Measurements from ENCODE around the gene KRTAP1-4. TPM values are rescaled to one million over a fixed set of nuclear protein-coding genes. Genes with fewer than 3 reads are reported as not detected.
"Not testable (repeated sequence)": the region's sequence is repeated elsewhere in the genome, so short reads cannot be mapped to it uniquely, and the experiment has no call there.

Gene KRTAP1-4
- total RNA-seq, 1 donor from 2014 or later: not detected

DNA sequence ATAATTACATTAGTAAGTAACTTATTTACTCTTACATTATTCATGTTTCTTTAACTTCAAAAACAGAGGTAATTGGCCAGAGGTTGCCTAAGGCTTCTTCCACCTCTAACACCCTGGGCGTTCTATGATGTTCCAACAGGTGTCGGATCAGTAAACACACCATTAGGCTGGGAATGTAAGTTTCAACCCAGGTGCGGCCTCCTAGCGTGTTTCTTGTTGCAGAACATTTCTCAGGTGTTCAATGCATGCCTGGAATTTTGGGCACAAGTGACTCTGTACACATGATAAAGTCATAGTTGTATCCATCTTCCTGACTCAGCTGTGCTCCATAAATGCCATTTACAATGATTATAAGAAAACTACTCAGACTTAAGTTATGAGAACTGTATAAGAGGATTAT lies 24.0 kb upstream of the KRTAP1-4 start:
- TF ChIP-seq CTCF (IDR thresholded peaks at IDR 0.05): no peak
- H3K27ac Mint-ChIP-seq (ENCODE audit: unreplicated experiment): no peak overlapping the region
- no peak for DNase-seq (ENCODE audit: extremely low spot score, unreplicated experiment)
- no peak overlapping the region for H3K4me3 Mint-ChIP-seq (ENCODE audit: unreplicated experiment)
- H3K27me3 Mint-ChIP-seq (ENCODE audit: unreplicated experiment): no peaks in the 10 kb centered on the region
- H3K4me1 Mint-ChIP-seq (ENCODE audit: unreplicated experiment): peaks cover 11% of the 10 kb centered on the region
- H3K9me3 Mint-ChIP-seq (ENCODE audit: unreplicated experiment): peaks cover 10% of the 10 kb centered on the region
- peaks cover 4% of the 10 kb centered on the region for H3K36me3 Mint-ChIP-seq (ENCODE audit: unreplicated experiment)

GRCh38 chr17:41052566-41052965 lies 22.6 kb upstream of the KRTAP1-4 start:
- no peak for DNase-seq (ENCODE audit: extremely low spot score, unreplicated experiment)
- no peaks in the 10 kb centered on the region for H3K27me3 Mint-ChIP-seq (ENCODE audit: unreplicated experiment)
- H3K4me1 Mint-ChIP-seq (ENCODE audit: unreplicated experiment): peaks cover 23% of the 10 kb centered on the region
- H3K9me3 Mint-ChIP-seq (ENCODE audit: unreplicated experiment): peaks cover 10% of the 10 kb centered on the region
- peaks cover 4% of the 10 kb centered on the region for H3K36me3 Mint-ChIP-seq (ENCODE audit: unreplicated experiment)
- no peak overlapping the region for H3K27ac Mint-ChIP-seq (ENCODE audit: unreplicated experiment)
- no peak for TF ChIP-seq CTCF (IDR thresholded peaks at IDR 0.05)
- H3K4me3 Mint-ChIP-seq (ENCODE audit: unreplicated experiment): no peak overlapping the region

DNA sequence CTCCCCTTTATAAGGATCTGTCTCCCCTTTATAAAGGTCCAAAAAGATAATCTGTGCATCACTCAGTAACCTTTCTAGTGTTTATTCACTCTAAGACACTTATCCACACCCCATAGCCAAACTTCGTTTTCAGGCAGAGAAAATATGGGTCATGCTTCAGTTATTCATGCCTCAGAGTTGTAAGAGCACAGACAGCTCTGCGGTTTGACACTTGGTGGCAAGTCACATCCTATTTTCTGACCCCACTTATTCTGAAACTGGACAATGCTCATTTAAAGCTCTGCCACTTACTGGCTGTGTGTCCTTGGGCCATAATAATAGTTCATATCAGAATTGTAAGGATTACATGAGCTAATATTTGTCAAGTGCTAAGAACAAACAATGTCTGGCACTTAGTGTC lies 19.1 kb upstream of the KRTAP1-4 start:
- Mint-ChIP-seq H3K27me3 (ENCODE audit: unreplicated experiment) (no peaks in the 10 kb centered on the region), H3K4me1 (ENCODE audit: unreplicated experiment) (peaks cover 24% of the 10 kb centered on the region), H3K36me3 (ENCODE audit: unreplicated experiment) (peaks cover 4% of the 10 kb centered on the region), H3K4me3 (ENCODE audit: unreplicated experiment) (no peak overlapping the region), H3K27ac (ENCODE audit: unreplicated experiment) (peak overlapping the region; percentile 87), H3K9me3 (ENCODE audit: unreplicated experiment) (peaks cover 4% of the 10 kb centered on the region)
- no peak for TF ChIP-seq CTCF (IDR thresholded peaks at IDR 0.05)
- no peak for DNase-seq (ENCODE audit: extremely low spot score, unreplicated experiment)

DNA sequence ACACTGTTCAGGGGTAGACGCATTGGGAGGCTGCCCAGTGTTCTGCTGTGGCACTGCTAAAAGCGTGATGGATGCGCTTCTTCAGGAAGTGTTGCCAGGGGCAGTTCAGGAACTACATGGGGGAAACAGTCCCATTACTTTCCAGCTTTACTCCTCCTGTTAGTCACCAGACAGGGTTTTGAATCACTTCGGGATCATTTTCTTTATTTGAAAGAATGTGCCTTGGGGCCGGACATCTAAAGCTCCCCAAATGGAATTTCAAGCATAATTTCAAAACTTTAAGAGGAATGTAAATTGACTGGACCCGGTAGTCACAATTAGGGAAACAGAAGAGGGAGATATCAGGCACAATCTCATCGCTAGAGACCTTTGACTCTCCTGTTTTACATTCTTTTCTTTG lies 18.4 kb upstream of the KRTAP1-4 start:
- Mint-ChIP-seq H3K36me3 (ENCODE audit: unreplicated experiment) (peaks cover 2% of the 10 kb centered on the region), H3K27me3 (ENCODE audit: unreplicated experiment) (no peaks in the 10 kb centered on the region), H3K9me3 (ENCODE audit: unreplicated experiment) (peaks cover 7% of the 10 kb centered on the region), H3K4me3 (ENCODE audit: unreplicated experiment) (no peak overlapping the region), H3K4me1 (ENCODE audit: unreplicated experiment) (peaks cover 25% of the 10 kb centered on the region), H3K27ac (ENCODE audit: unreplicated experiment) (peak overlapping the region; percentile 87)
- DNase-seq (ENCODE audit: extremely low spot score, unreplicated experiment): no peak
- no peak for TF ChIP-seq CTCF (IDR thresholded peaks at IDR 0.05)

- Mint-ChIP-seq H3K9me3 (ENCODE audit: unreplicated experiment) (peaks cover 18% of the 10 kb centered on the region), H3K4me1 (ENCODE audit: unreplicated experiment) (peaks cover 21% of the 10 kb centered on the region), H3K27ac (ENCODE audit: unreplicated experiment) (peak within 1 kb of the TSS; percentile 87)
- H3K36me3 Mint-ChIP-seq (ENCODE audit: unreplicated experiment); H3K4me3 Mint-ChIP-seq (ENCODE audit: unreplicated experiment); H3K27me3 Mint-ChIP-seq (ENCODE audit: unreplicated experiment); DNase-seq (ENCODE audit: extremely low spot score, unreplicated experiment): not testable (repeated sequence)
Observed at GRCh38 chr17:41046735-41047465, 16.9 kb upstream of the KRTAP1-4 start, which contains the start of gene KRTAP2-1. KRTAP2-1 (minus strand) TSS chr17:41047316; CDS start chr17:41047267, 49 bp downstream.

Measured in osteocyte (in vitro differentiated cells).